Activated CD8-positive, alpha-beta memory T cell treated with anti-CD3 and anti-CD28 coated beads for 1 hour (primary cell): ENCODE data around the gene SBNO2.

Experiments used
- DNase-seq, 2 donors: peaks; one replicate each; pipeline ENCODE4 v3.0.0-alpha.2; 2020; ENCODE audit warnings: low read depth in 1 of 2; ENCODE audit errors: extremely low read depth in 1 of 2

SBNO2 gene

GRCh38 chr19:1090731-1091543 is 83.1 kb downstream of the SBNO2 start:
- DNase-seq: no peak

GRCh38 chr19:1089891-1090290 is 84.2 kb downstream of the SBNO2 start:
- DNase-seq: no peak

DNA sequence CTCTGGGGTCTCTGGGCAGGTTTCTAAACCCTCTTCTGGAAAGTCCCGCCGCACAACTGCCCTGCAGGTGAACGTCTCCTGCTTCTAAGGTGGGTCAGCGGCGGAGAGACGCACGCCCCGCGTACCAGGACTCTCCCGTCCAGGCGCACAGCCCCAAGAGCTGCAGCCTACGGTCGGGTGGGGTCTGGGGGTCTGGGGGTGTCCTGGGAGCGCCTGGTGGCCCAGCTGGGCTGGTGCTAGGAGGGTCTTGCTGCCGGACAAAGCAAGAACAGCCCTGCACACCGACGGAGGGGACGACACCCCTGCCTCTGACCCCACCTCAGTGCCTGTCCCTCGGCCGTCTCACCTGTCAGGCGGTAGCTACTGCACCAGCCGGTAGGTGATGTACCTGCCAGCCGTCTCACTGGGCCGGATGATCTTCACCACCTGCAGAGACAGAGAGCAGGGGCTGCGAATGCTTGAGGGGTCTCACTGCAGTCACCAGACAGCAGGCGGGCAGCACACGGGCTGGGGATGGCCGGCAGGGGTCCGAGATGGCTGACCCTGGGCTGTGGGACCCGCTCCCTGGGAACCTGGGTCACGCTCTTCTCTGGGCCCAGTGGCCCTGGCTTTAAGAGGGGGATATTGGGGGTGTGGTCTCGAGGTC is 84.8 kb downstream of the SBNO2 start:
- DNase-seq: no peak

GRCh38 chr19:1088416-1089010 is 85.6 kb downstream of the SBNO2 start:
- DNase-seq: no peak

DNA sequence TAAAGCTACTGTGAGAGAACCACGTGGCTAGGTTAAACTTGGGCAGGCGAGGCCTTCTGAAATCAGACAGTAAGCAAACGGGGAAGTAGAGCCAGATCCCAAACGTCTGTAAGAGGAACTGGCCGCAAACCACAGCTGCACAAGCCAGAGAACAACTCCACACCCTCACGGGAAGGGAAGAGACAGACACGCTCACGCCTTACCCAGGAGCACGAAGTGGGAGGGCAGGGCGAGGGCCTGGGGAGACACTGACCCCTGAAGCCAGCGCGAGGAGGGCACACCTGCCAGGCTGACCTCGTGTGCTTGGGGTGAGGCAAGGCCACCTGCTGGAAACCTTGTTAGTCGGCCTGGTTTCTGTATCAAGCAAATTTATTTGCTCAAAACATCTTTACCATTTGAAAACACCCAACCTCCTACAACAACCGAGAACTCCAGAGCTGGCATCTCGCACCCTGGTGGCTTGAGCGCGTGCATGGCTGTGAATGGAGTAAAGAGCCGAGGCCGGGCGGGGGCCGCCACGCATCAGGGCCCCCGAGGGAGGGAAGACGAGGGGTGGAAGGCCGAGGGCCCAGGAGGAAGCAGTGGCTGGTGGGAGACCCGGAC is 86.2 kb downstream of the SBNO2 start:
- DNase-seq: no peak

DNA sequence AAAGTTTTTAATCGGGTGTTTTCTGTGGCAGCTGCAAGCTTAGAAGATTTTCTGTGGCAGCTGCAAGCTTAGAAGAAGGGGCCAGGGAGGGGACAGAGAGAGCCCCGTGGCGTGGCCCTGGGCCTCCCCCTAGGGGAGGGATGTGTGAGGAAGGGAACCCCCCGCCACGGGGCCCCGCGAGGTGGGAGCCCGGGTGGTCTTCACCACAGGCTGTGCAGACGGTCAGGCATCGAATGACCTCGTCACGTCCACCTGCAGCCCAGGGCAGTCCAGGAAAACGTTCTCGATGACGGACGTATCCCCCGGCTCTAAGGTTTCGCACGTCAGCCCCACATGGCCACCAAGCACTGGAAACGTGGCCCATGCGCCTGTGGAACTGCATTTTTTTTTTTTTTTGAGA is 87.5 kb downstream of the SBNO2 start:
- DNase-seq: no peak

DNA sequence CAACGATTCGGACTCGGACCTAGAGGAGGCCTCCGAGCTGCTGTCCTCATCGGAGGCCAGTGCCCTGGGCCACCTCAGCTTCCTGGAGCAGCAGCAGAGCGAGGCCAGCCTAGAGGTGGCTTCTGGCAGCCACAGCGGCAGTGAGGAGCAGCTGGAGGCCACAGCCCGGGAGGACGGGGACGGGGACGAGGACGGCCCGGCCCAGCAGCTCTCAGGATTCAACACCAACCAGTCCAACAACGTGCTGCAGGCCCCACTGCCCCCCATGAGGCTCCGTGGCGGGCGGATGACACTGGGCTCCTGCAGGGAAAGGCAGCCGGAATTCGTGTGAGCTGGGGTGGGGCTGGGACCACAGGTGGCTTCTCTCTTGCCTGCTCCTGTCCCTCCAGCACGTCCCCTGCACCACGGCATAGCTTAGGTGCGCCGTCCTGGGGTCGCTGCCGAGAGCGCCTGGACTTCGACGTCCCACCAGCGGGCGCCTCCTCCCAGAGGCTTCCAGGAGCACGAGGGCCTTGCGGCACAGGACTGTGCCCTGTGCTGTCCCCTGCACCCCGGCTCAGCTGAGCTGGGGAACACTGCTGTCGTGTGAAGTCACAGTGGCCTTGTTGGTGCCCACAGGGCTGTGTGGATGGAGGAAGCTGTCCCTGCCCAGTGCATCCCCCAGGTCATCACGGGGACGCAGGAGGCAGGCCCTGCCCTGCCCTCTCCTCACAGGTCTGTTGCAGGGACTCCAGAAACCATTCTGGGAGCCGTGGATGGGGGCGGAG is 88.2 kb downstream of the SBNO2 start:
- DNase-seq: no peak

DNA sequence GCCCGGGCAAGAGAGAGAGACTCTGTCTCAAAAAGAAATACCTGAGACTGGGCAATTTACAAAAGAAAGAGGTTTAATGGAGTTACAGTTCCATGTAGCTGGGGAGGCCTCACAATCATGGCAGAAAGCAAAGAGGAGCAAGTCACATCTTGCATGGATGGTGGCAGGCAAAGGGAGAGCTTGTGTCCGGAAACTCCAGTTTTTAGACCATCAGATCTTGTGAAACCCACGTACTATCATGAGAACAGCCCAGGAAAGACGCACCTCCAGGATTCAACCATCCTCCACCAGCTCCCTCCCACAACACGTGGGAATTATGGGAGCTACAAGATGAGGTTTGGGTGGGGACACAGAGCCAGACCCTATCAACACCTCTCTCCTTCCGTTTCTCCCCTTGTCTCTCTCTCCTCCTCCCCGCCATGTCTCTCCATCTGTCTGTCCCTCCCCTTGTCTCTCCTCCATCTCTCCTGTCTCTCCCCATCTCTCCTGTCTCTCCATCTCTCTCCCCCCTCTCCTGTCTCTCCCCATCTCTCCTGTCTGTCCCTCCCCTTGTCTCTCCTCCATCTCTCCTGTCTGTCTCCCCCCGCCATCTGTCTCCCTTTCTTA is 88.9 kb downstream of the SBNO2 start:
- DNase-seq: no peak

DNA sequence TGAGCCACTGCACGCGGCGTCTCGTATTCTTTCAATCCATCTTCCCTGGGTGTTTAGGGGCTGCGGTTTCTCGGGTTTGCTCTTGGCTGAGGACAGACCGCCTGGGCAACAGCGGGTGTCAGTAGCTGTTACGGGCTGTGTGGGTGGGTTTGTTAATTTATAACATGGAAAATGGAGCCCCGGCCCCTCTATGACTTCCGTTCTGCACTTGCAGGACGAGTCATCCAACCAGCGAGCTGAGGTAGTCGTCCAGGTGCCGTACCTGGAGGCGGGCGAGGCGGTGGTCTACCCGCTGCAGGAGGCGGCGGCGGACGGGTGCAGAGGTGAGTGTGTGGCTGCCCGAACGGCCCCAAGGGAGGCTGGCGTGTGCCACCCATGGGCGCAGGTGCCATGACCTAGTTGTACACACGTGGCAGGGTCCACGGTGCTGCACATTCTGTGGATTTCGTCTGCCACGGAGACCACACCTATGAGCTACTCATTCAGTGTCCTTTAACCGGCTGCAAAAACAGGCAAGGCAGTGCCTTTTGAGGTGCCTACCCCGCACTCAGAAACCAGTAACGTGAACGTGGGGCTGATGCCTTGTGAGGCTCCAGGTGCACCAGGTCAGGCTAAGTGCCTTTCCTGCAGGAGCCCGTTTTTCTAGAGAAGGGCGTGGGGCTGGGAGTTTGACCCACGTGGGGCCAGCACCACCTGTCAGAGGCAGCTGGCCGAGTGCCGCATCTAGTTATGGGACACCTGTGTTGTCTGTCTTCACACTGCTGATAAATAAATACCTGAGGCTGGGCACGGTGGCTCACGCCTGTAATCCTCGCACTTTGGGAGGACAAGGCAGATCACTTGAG is 89.8 kb downstream of the SBNO2 start:
- DNase-seq: no peak

- no peak for DNase-seq
Observed at GRCh38 chr19:1082928-1083816, 90.9 kb downstream of the SBNO2 start.

- DNase-seq: peak in 1 of 2 donors; percentile 69
Observed at GRCh38 chr19:1082165-1082927, 91.7 kb downstream of the SBNO2 start.

GRCh38 chr19:1081301-1082164 is 92.5 kb downstream of the SBNO2 start:
- DNase-seq: no peak

DNA sequence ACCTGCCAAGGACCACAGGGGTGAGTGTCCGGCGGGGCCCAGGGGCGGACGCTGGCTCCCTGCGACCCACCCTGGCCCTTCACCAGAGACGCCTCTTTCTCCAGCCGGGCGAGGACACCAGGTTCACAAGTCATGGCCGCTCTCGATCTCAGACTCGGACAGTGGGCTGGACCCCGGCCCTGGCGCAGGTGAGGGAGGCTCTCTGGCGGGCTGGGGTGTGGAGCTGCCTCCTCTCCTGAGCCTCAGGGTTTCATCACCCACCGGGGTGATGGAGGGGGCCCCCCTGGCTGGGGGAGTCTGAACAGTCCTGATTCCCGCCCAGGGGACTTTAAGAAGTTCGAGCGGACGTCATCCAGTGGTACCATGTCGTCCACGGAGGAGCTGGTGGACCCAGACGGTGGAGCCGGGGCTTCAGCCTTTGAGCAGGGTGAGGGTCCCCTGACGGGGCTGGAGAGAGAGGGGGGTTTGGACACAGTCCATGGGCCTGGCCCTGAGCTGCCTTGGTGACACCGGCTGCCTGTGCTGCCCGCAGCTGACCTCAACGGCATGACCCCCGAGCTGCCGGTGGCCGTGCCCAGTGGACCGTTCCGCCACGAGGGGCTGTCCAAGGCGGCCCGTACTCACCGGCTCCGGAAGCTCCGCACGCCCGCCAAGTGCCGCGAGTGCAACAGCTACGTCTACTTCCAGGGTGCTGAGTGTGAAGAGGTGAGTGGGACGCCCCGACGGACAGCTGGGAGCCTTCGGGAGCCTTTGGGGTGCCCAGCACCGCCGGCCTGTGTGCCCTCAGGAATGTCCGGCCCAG is 93.5 kb downstream of the SBNO2 start:
- no peak for DNase-seq

DNA sequence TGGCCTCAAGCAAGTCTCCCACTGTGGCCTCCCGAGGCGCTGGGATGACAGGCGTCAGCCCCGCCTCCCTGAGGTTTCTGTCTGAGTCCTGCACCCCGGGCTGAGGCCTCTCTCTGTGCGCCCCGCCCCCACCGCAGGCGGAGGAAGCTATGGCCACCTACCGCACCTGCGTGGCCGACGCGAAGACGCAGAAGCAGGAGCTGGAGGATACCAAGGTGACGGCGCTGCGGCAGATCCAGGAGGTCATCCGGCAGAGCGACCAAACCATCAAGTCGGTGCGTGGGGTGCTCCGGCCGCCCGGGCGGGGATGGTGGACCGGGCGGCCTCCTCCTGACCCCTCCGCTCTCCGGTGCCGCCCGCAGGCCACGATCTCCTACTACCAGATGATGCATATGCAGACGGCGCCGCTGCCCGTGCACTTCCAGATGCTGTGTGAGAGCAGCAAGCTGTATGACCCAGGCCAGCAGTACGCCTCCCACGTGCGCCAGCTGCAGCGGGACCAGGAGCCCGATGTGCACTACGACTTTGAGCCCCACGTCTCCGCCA is 94.4 kb downstream of the SBNO2 start:
- no peak for DNase-seq

- DNase-seq: peak; percentile 82 to 89
Observed at GRCh38 chr19:1076951-1077350, 97.1 kb downstream of the SBNO2 start.

DNA sequence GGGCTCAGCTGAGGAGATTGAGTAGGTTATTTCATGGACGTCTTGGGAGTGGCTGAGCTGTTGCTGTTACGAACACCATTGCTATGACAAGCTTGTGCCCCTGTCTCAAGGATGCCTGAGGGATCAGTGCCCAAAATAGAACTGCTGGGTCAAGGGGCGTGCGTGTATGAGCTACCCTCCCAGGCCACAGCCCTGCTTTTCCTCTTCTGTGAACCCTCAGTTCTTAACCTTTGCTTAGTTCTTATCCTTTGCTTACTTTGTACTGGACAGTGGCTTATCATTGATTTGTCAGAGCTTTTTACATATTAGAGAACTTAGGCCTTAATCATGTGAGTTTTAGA is 98.1 kb downstream of the SBNO2 start:
- no peak for DNase-seq
